Stimulated activated CD4-positive, alpha-beta T cell treated with anti-CD3 and anti-CD28 coated beads, Interleukin-1b, Interleukin-23, amount 100 ng/mL, for 48 hours (primary cell): Measurements from ENCODE around the gene MAML3.

ENCODE experiments used
- DNase-seq: peaks from one replicate; pipeline ENCODE4 v3.0.0-alpha.2; 2020

The MAML3 gene

DNA sequence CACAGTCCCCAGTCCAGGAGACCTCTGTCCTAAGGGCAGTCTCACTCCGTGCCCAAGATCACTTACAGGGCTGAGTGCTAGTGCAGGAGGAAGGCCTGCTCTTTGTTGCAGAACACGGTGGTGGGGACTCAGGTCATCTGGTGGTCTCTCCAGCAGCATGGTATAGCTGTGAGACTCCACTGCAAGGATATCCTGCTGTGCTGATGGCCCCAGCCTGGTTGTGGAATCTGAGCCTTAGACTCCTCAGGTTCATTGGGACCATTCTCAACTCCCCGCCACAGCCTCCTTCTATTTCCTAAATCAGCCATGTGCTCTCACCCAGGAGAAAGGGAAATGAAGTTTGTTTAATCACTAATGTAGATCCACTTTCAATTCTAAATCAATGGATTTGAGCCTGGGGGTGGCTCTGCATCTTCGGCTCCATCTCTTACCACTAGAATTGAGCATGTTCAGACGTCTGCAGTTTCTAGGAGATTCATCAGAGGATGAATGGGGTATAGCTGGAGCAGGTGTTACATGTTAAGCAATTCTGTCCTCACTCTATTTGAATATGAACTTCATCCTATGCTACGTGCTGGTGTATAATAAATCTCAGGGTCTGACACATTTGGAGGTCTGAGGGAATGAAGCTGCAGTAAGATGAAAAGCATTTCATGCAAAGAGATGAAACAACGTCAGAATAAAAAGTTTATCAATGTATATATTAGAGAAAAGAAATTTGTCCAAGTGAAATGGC is 299.1 kb downstream of the MAML3 start:
- no peak for DNase-seq

DNA sequence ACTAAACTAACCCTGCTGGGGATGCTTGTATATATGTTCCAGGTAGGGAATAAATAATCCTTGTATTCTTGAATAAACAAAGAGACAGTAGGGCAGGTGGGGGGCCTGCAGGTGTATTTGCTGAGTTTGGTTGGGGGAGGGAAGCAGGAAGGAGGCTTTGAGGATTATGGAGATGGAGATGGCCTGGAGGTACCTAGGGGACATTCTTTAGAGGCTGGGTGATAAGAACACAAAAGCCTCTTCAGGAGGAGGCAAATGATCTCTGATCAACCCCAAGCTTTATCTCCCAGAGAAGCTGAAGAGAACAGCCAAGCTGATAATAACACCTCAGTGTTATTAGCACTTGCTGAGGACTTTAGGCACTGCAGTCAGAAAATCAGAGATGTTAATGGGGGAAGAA is 300.7 kb downstream of the MAML3 start:
- DNase-seq: no peak

GRCh38 chr4:139852612-139853269 is 301.2 kb downstream of the MAML3 start:
- DNase-seq: no peak

DNA sequence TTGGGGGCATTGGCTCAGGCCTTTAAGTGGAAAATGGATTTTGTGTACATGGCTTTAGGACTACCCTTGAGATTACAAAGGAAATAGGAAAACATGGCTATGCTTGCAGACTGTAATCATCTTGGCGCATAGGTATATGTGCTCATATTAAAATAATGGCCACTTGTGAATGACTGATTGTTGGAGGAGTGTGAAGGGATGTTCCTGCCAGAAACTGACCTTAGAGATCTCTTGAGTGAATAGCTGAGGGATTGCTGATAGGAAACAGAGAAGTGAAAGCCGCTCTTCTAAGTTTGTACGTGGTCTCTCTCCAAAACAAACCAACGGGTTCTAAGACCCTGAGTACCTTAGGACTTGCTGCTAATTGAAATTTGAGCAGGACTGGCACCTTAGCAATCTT is 302.3 kb downstream of the MAML3 start:
- DNase-seq: no peak

- DNase-seq: no peak
These were observed 302.9 kb downstream of the MAML3 start for GRCh38 chr4:139851133-139851532.

GRCh38 chr4:139849219-139849618 is 304.8 kb downstream of the MAML3 start:
- no peak for DNase-seq

GRCh38 chr4:139848028-139848427 is 306.0 kb downstream of the MAML3 start:
- DNase-seq: no peak

GRCh38 chr4:139847602-139848001 is 306.4 kb downstream of the MAML3 start:
- DNase-seq: no peak

DNA sequence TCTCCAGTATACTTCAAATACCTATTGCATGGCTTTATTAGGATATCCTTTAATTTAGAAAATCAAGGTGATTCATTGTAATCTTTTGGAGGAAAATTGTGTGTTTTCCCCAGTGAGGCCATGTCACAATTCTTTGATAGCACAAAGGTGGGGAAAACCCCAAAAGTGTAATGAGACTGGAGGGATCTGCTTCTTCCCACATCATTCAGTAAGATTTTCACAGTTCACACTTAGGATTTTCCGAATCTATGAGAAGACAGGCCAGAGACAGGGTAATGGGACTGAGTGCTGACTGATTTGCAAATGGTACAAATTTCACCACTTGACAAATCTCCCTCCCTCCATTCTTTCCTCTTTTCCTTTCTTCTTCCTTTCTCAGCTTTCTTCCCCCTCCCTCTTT is 307.2 kb downstream of the MAML3 start:
- no peak for DNase-seq

DNA sequence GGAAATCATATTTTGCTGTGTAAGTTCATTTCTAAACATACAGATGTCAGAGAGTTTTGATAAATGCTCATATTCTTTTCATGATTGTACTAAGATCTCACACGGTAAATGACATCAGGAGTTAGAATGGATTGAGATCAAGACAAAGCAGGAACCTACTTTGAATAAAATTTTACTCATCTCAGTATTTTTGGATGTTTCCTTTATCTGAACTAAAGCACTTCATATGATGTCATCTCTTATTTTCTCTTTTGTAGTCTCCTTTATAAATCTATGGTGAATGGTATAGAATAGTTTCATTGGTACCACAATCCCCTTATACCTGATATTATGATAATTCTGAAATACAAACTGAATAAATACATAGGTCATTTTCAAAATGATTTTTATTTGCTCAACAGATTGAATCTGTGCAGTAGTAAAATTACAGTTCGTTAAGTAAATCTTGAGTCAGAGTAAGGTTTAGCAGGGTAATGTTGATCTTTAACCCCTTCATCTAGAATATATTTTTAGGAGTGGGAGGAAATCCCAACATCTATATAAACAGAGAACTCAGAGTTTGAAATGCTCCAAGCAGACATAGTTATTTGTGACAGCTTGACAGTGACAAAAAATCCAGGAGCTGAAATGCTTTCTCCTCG is 308.4 kb downstream of the MAML3 start:
- no peak for DNase-seq

- no peak for DNase-seq
These were observed 309.4 kb downstream of the MAML3 start for GRCh38 chr4:139844459-139845036.

GRCh38 chr4:139844057-139844456 is 309.9 kb downstream of the MAML3 start:
- no peak for DNase-seq

DNA sequence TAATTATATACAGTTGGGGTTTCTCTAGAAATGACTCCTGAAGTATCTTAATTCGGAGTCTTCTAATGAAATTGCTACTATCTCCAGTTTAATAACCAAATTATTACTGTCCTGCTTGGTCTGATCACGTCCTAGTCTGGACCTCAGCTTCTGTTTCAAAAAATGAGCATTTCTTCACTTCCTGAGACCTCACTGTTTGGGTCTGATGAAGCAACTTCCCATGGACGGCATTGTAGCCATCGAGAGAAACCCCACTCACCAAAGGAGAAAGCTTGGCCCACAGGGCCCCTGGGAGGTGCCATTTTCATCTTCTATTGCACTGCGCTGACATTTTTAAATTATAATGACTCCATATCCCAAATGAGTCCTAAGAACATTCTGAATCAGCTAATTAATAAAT is 310.3 kb downstream of the MAML3 start:
- DNase-seq: no peak

- DNase-seq: no peak
These were observed 312.4 kb downstream of the MAML3 start for GRCh38 chr4:139841464-139842195.

DNA sequence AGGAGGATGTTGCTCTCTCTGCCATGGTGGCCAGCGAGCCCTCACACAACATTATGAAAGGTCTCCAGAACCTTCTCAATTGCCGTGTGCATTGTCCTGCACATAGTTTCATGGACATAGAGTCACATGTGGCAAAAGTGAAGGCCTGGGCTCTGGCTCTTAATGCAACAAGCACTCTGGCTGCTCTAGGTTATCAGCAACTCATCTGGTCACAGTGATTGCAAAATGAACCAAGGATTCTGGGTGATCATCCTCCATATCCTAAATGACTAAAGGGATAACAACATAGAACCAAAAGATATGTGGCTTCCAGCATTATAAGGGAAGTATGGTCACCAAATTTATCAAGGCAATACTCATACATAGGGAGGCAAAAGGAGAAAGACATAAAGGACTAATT is 313.2 kb downstream of the MAML3 start:
- no peak for DNase-seq

- no peak for DNase-seq
These were observed 314.5 kb downstream of the MAML3 start for GRCh38 chr4:139839403-139840031.

DNA sequence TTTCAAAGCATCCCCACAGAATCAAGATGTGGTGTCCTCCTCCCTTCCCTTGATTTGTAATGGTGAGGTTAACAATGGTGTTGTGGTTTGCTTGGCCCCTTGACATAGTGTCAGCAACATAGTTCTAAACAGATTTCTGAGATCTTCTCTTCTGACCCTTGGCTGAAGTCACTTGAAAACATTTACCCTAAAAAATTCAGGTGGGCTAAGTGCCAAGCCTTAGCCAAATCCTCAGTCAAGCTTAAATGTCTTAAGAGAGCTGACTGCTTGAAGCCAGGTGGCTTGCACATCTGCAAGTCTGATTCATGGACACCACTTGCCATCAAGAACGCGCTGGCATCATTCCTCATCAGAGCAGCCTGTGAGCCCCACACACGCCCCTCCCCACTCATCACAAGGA is 315.2 kb downstream of the MAML3 start:
- DNase-seq: no peak

GRCh38 chr4:139834981-139835391 is 319.0 kb downstream of the MAML3 start:
- no peak for DNase-seq

- no peak for DNase-seq
These were observed 319.7 kb downstream of the MAML3 start for GRCh38 chr4:139834226-139834662.

- DNase-seq: no peak
These were observed 320.7 kb downstream of the MAML3 start for GRCh38 chr4:139833151-139833910.

GRCh38 chr4:139828966-139829664 is 324.9 kb downstream of the MAML3 start:
- DNase-seq: no peak
